H9 (cell line): Measurements from ENCODE around the gene PDE3B. TPM values are rescaled to one million over a fixed set of nuclear protein-coding genes. Genes with fewer than 3 reads are reported as not detected.
A peak's percentile ranks its signal among the peaks of the same experiment; 100 is the strongest.

ENCODE experiments used
- DNase-seq: peaks from one replicate; pipeline ENCODE4 v3.0.0-alpha.2; 2017
- H2AFZ ChIP-seq: one replicate; pipeline ENCODE4 v1.6.1; 2013; ENCODE audit warnings: mild to moderate bottlenecking, low read length, control low read depth, moderate library complexity
- H2AK5ac ChIP-seq: 2 replicates; pipeline ENCODE4 v1.6.1; 2013; ENCODE audit warnings: low read length, control low read depth, mixed read lengths; ENCODE audit not compliant: insufficient read length
- H2BK120ac ChIP-seq: one replicate; pipeline ENCODE4 v1.6.1; 2013; ENCODE audit warnings: low read depth, mild to moderate bottlenecking, low read length, control low read depth, inconsistent platforms; ENCODE audit not compliant: poor library complexity, severe bottlenecking
- H2BK12ac ChIP-seq: 2 replicates; pipeline ENCODE4 v1.6.1; 2013; ENCODE audit warnings: low read length, control low read depth, mixed read lengths, low read depth; ENCODE audit not compliant: insufficient read length
- H2BK15ac ChIP-seq: 2 replicates; pipeline ENCODE4 v1.6.1; 2013; ENCODE audit warnings: low read depth, low read length, control low read depth
- H2BK20ac ChIP-seq: one replicate; pipeline ENCODE4 v1.6.1; 2013; ENCODE audit warnings: low read depth, mild to moderate bottlenecking, low read length, control low read depth, inconsistent platforms; ENCODE audit not compliant: poor library complexity, severe bottlenecking
- H2BK5ac ChIP-seq: 2 replicates; pipeline ENCODE4 v1.6.1; 2013; ENCODE audit warnings: low read length, control low read depth, mixed read lengths; ENCODE audit not compliant: insufficient read length
- H3K14ac ChIP-seq: 2 replicates; pipeline ENCODE4 v1.6.1; 2013; ENCODE audit warnings: low read length, control low read depth; ENCODE audit not compliant: insufficient read depth
- H3K18ac ChIP-seq: 2 replicates; pipeline ENCODE4 v1.6.1; 2013; ENCODE audit warnings: low read depth, mild to moderate bottlenecking, mixed read lengths, low read length, control low read depth; ENCODE audit not compliant: insufficient read length
- H3K23ac ChIP-seq: 2 replicates; pipeline ENCODE4 v1.6.1; 2013; ENCODE audit warnings: low read length, control low read depth, mixed read lengths, low read depth; ENCODE audit not compliant: insufficient read length
- H3K23me2 ChIP-seq: 2 replicates; pipeline ENCODE4 v1.6.1; 2013; ENCODE audit warnings: low read depth, mild to moderate bottlenecking, mixed read lengths, low read length, control low read depth; ENCODE audit not compliant: insufficient read length, poor library complexity, severe bottlenecking
- H3K27ac ChIP-seq: 2 replicates; pipeline ENCODE4 v1.5.1; 2013; ENCODE audit warnings: low read length, control low read depth, mixed read lengths, low read depth; ENCODE audit not compliant: insufficient read length
- H3K27me3 ChIP-seq: 2 replicates; pipeline ENCODE4 v1.6.1; 2013; ENCODE audit warnings: low read length, control low read depth, inconsistent platforms; ENCODE audit not compliant: insufficient read depth
- H3K4ac ChIP-seq: 2 replicates; pipeline ENCODE4 v1.6.1; 2013; ENCODE audit warnings: low read depth, mild to moderate bottlenecking, control low read depth, inconsistent platforms, low read length, moderate library complexity
- H3K4me1 ChIP-seq: 2 replicates; pipeline ENCODE4 v1.6.1; 2013; ENCODE audit warnings: low read length, control low read depth, inconsistent platforms; ENCODE audit not compliant: insufficient read depth
- H3K4me2 ChIP-seq: 2 replicates; pipeline ENCODE4 v1.6.1; 2013; ENCODE audit warnings: low read length, control low read depth, mixed read lengths; ENCODE audit not compliant: insufficient read length, insufficient read depth
- H3K56ac ChIP-seq: 2 replicates; pipeline ENCODE4 v1.6.1; 2013; ENCODE audit warnings: low read depth, mild to moderate bottlenecking, mixed read lengths, low read length, control low read depth; ENCODE audit not compliant: insufficient read length
- H3K79me1 ChIP-seq: 2 replicates; pipeline ENCODE4 v1.6.1; 2013; ENCODE audit warnings: low read depth, mild to moderate bottlenecking, moderate library complexity, low read length, control low read depth, inconsistent platforms; ENCODE audit not compliant: insufficient read depth, poor library complexity, severe bottlenecking
- H3K79me2 ChIP-seq: 2 replicates; pipeline ENCODE4 v1.6.1; 2013; ENCODE audit warnings: low read length, control low read depth, inconsistent platforms; ENCODE audit not compliant: insufficient read depth
- H3K9ac ChIP-seq: 2 replicates; pipeline ENCODE4 v1.6.1; 2013; ENCODE audit warnings: low read length, control low read depth, mixed read lengths; ENCODE audit not compliant: insufficient read length; ENCODE audit errors: extremely low read depth
- H3K9me3 ChIP-seq: one replicate; pipeline ENCODE4 v1.6.1; 2013; ENCODE audit warnings: low read depth, low read length, inconsistent platforms; ENCODE audit not compliant: control insufficient read depth
- H3T11ph ChIP-seq: one replicate; pipeline ENCODE4 v1.6.1; 2013; ENCODE audit warnings: mild to moderate bottlenecking, low read length, control low read depth, inconsistent platforms
- H4K20me1 ChIP-seq: one replicate; pipeline ENCODE4 v1.6.1; 2013; ENCODE audit not compliant: control insufficient read depth, insufficient read length, insufficient read depth
- H4K5ac ChIP-seq: 2 replicates; pipeline ENCODE4 v1.6.1; 2013; ENCODE audit warnings: low read depth, mild to moderate bottlenecking, mixed read lengths, low read length, control low read depth; ENCODE audit not compliant: insufficient read length
- H4K8ac ChIP-seq: replicated peaks from 2 replicates; pipeline ENCODE4 v1.6.1; 2013; ENCODE audit warnings: low read length, control low read depth, mixed read lengths, low read depth; ENCODE audit not compliant: insufficient read length
- H4K91ac ChIP-seq: 2 replicates; pipeline ENCODE4 v1.6.1; 2013; ENCODE audit warnings: low read depth, mild to moderate bottlenecking, moderate library complexity, mixed read lengths, low read length, control low read depth; ENCODE audit not compliant: insufficient read length
- H3K27ac Mint-ChIP-seq, 3 experiments: 2 replicates in 2 of 3; 3 replicates in 1 of 3; pipeline ENCODE4 v1.8.0; 2020 to 2021; ENCODE audit warnings: mixed read lengths in 3 of 3, mild to moderate bottlenecking in 1 of 3, moderate library complexity in 1 of 3
- H3K27me3 Mint-ChIP-seq: 2 replicates; pipeline ENCODE4 v1.8.0; 2021; ENCODE audit warnings: low read depth, mild to moderate bottlenecking, moderate library complexity, mixed read lengths
- H3K36me3 Mint-ChIP-seq, 3 experiments: 2 replicates in 2 of 3; 3 replicates in 1 of 3; pipeline ENCODE4 v1.8.0; 2020 to 2021; ENCODE audit warnings: low read depth in 3 of 3, mixed read lengths in 3 of 3; ENCODE audit not compliant: insufficient read depth in 1 of 3
- H3K4me1 Mint-ChIP-seq, 2 experiments: 2 replicates each; pipeline ENCODE4 v1.8.0; 2020; ENCODE audit warnings: mixed read lengths in 2 of 2
- H3K4me3 Mint-ChIP-seq, 2 experiments: 2 replicates in 1 of 2; 3 replicates in 1 of 2; pipeline ENCODE4 v1.8.0; 2020 to 2021; ENCODE audit warnings: mild to moderate bottlenecking in 2 of 2, mixed read lengths in 2 of 2, moderate library complexity in 1 of 2
- H3K9me3 Mint-ChIP-seq, 2 experiments: 2 replicates in 1 of 2; 3 replicates in 1 of 2; pipeline ENCODE4 v1.8.0; 2020; ENCODE audit warnings: mild to moderate bottlenecking in 2 of 2, mixed read lengths in 2 of 2, moderate library complexity in 1 of 2
- WGBS: extraction: QIAGEN DNeasy Blood & Tissue Kit; methylation state at CpG from one replicate; pipeline ENCODE4 v1.1.7; 2013; ENCODE audit warnings: missing lambda C conversion rate, low lambda C conversion rate, mixed read lengths; ENCODE audit not compliant: insufficient read length; ENCODE audit errors: extremely low coverage; 5-methylcytosine and 5-hydroxymethylcytosine counted together
- total RNA-seq: library from RNA; stranded (reverse); gene quantifications from 2 replicates; pipeline ENCODE4 v1.2.1, GENCODE V29; 2021
- TF ChIP-seq, protein P1 (sequence below): fragments of 200-600 bp; sonication (generic); conservative IDR thresholded peaks from 3 replicates; pipeline ENCODE4 v1.8.0; 2021; ENCODE audit warnings: antibody characterized with exemption, mild to moderate bottlenecking

Gene PDE3B
- total RNA-seq, 1 experiment from 2014 or later, result 6.6 TPM

GRCh38 chr11:14904745-14905103 lies 261.1 kb downstream of the PDE3B start:
- Histone ChIP-seq H4K8ac (no peak overlapping the region), H3K4me2 (no peak overlapping the region), H2BK12ac (no peak overlapping the region), H3K18ac (no peak overlapping the region), H3K79me2 (no peaks in the 10 kb centered on the region), H3K4me1 (no peaks in the 10 kb centered on the region), H2BK120ac (no peak overlapping the region), H2AFZ (no peak overlapping the region), H3K79me1 (no peaks in the 10 kb centered on the region), H2BK5ac (no peak overlapping the region), H3K14ac (no peak overlapping the region), H4K5ac (no peak overlapping the region), H3K27ac (no peak overlapping the region), H3K56ac (no peak overlapping the region), H3K23ac (no peak overlapping the region), H4K20me1 (no peaks in the 10 kb centered on the region), H2BK15ac (no peak overlapping the region), H2AK5ac (no peak overlapping the region), H3K9ac (no peak overlapping the region), H4K91ac (no peak overlapping the region), H2BK20ac (no peak overlapping the region), H3K27me3 (no peaks in the 10 kb centered on the region; the same call in 1 of the 2 replicates), H3T11ph (no peak overlapping the region), H3K9me3 (no peaks in the 10 kb centered on the region), H3K4ac (no peak overlapping the region), H3K23me2 (peaks cover 3% of the 10 kb centered on the region)
- no peaks in the 10 kb centered on the region; a peak in 1 of 7 replicates for H3K36me3 Mint-ChIP-seq
- peaks cover 8 to 17% of the 10 kb centered on the region in 2 experiments for H3K4me1 Mint-ChIP-seq
- WGBS, result no CpG with 5 or more reads among the region's 26 CpGs
- no peak overlapping the region for H3K4me3 Mint-ChIP-seq
- TF ChIP-seq, protein P1, sequence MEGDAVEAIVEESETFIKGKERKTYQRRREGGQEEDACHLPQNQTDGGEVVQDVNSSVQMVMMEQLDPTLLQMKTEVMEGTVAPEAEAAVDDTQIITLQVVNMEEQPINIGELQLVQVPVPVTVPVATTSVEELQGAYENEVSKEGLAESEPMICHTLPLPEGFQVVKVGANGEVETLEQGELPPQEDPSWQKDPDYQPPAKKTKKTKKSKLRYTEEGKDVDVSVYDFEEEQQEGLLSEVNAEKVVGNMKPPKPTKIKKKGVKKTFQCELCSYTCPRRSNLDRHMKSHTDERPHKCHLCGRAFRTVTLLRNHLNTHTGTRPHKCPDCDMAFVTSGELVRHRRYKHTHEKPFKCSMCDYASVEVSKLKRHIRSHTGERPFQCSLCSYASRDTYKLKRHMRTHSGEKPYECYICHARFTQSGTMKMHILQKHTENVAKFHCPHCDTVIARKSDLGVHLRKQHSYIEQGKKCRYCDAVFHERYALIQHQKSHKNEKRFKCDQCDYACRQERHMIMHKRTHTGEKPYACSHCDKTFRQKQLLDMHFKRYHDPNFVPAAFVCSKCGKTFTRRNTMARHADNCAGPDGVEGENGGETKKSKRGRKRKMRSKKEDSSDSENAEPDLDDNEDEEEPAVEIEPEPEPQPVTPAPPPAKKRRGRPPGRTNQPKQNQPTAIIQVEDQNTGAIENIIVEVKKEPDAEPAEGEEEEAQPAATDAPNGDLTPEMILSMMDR, result peak; percentile 93
- no peak overlapping the region for H3K27ac Mint-ChIP-seq
- DNase-seq, result peak; percentile 82
- no peaks in the 10 kb centered on the region for H3K9me3 Mint-ChIP-seq
- H3K27me3 Mint-ChIP-seq, result peaks cover 3% of the 10 kb centered on the region; the same call in 1 of the 2 replicates
